ENCODE measurements around the gene MMP17. TPM values are rescaled to one million over a fixed set of nuclear protein-coding genes. Genes with fewer than 3 reads are reported as not detected.
A peak's percentile ranks its signal among the peaks of the same experiment; 100 is the strongest.

MMP17 gene
- total RNA-seq, 6 donors from 2014 or later, result 3.1 to 7.1 (median 5.9) TPM

GRCh38 chr12:131845121-131845520 lies 16.9 kb downstream of the MMP17 start:
- Histone ChIP-seq H3K27ac (no peak overlapping the region), H3K4me1 (no peaks in the 10 kb centered on the region), H3K9me3 (no peaks in the 10 kb centered on the region), H3K36me3 (no peaks in the 10 kb centered on the region), H3K27me3 (no peaks in the 10 kb centered on the region), H3K4me3 (no peak overlapping the region)
- TF ChIP-seq CTCF (IDR thresholded peaks at IDR 0.05) (no peak), POLR2AphosphoS5 (IDR thresholded peaks at IDR 0.05) (no peak), POLR2A (IDR thresholded peaks at IDR 0.05) (no peak), EP300 (IDR thresholded peaks at IDR 0.05) (no peak)
- DNase-seq (peak in 1 of 2 donors; percentile 77), ATAC-seq (ENCODE audit: low FRiP score in 2 of 2) (no peak)
- WGBS, 2 donors, result 80 to 90% methylated on average over 1 to 29 of the region's 29 CpGs

- no peak for DNase-seq
- no peak for TF ChIP-seq CTCF (IDR thresholded peaks at IDR 0.05)
- TF ChIP-seq POLR2A (IDR thresholded peaks at IDR 0.05), result no peak
- no peak for TF ChIP-seq EP300 (IDR thresholded peaks at IDR 0.05)
- no peak for TF ChIP-seq POLR2AphosphoS5 (IDR thresholded peaks at IDR 0.05)
- no peak for ATAC-seq (ENCODE audit: low FRiP score in 2 of 2)
- 86 to 91% methylated on average over 10 of the region's 10 CpGs for WGBS, 2 donors
- Histone ChIP-seq H3K4me3 (no peak overlapping the region), H3K27ac (no peak overlapping the region), H3K27me3 (no peaks in the 10 kb centered on the region), H3K4me1 (peaks cover 0 to 7% (median 0%) of the 10 kb centered on the region in 4 donors), H3K36me3 (no peaks in the 10 kb centered on the region), H3K9me3 (no peaks in the 10 kb centered on the region)
Measured at GRCh38 chr12:131847456-131847855, 19.3 kb downstream of the MMP17 start.

GRCh38 chr12:131848753-131849152 lies 20.6 kb downstream of the MMP17 start:
- Histone ChIP-seq H3K4me1 (peaks cover 0 to 7% (median 0%) of the 10 kb centered on the region in 4 donors), H3K27me3 (no peaks in the 10 kb centered on the region), H3K36me3 (no peaks in the 10 kb centered on the region), H3K4me3 (no peak overlapping the region), H3K27ac (no peak overlapping the region), H3K9me3 (no peaks in the 10 kb centered on the region)
- no peak for ATAC-seq (ENCODE audit: low FRiP score in 2 of 2)
- 83 to 84% methylated on average over 23 to 24 of the region's 24 CpGs for WGBS, 2 donors
- no peak for TF ChIP-seq POLR2A (IDR thresholded peaks at IDR 0.05)
- no peak for TF ChIP-seq EP300 (IDR thresholded peaks at IDR 0.05)
- no peak for TF ChIP-seq POLR2AphosphoS5 (IDR thresholded peaks at IDR 0.05)
- TF ChIP-seq CTCF (IDR thresholded peaks at IDR 0.05), result no peak
- DNase-seq, result no peak

DNA sequence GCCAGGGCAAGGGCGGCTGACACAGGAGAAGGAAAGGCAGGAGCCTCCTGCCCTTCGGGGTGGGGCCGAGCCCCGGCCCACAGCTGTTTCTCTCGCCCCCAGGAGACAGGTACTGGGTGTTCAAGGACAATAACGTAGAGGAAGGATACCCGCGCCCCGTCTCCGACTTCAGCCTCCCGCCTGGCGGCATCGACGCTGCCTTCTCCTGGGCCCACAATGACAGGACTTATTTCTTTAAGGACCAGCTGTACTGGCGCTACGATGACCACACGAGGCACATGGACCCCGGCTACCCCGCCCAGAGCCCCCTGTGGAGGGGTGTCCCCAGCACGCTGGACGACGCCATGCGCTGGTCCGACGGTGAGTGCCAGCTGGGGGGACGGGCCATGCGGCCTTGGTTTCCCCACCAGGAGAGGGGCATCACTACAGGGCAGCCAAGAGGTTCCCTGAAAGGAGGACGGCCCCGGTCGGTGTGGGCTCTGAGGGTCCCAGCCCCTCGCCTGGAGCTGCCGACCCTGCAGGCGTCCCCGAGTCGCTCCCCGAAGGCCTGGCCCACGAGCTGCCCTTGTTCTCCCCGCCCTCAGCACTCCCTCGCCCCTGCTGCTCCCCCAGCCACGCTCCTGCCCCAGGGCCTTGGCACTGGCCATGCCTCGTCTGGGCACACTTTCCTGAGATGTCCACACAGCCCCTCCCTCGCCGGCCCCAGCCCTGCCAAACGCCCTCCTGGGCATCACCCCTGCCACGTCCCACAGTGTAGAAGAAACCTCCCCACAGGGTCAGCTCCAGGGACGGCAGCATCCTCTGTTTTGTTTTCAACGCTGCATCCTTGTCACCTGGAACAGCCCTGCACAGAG lies 21.7 kb downstream of the MMP17 start:
- no peaks in the 10 kb centered on the region for H3K36me3 ChIP-seq
- peaks cover 0 to 7% (median 0%) of the 10 kb centered on the region in 4 donors for H3K4me1 ChIP-seq
- H3K9me3 ChIP-seq, result no peaks in the 10 kb centered on the region
- ATAC-seq (ENCODE audit: low FRiP score in 2 of 2) (no peak), DNase-seq (no peak)
- 86 to 89% methylated on average over 25 to 44 of the region's 47 CpGs for WGBS, 2 donors
- H3K4me3 ChIP-seq, result no peak overlapping the region
- no peaks in the 10 kb centered on the region for H3K27me3 ChIP-seq
- no peak for TF ChIP-seq EP300 (IDR thresholded peaks at IDR 0.05)
- no peak for TF ChIP-seq POLR2AphosphoS5 (IDR thresholded peaks at IDR 0.05)
- TF ChIP-seq POLR2A (IDR thresholded peaks at IDR 0.05), result no peak
- TF ChIP-seq CTCF (IDR thresholded peaks at IDR 0.05), result no peak
- H3K27ac ChIP-seq, result no peak overlapping the region
